B cell (primary cell): ENCODE results near the gene SLFN12. TPM values are rescaled to one million over a fixed set of nuclear protein-coding genes. Genes with fewer than 3 reads are reported as not detected.
A peak's percentile ranks its signal among the peaks of the same experiment; 100 is the strongest.

ENCODE experiments used
- ATAC-seq: fragments of 200-7000 bp; cut with Tn5 transposase; one replicate; pipeline ENCODE4 v1.10.0; 2021; ENCODE audit warnings: low read depth, mild to moderate bottlenecking, moderate number of reproducible peaks, moderate library complexity
- CTCF ChIA-PET: fragments of 350-600 bp; sonication (Branson Sonifier 250); formaldehyde crosslinking; loops from one replicate; lab custom pipeline; 2021; ENCODE audit warnings: antibody characterized with exemption, inconsistent platforms; lab: Charles Lee
- POLR2A ChIA-PET: fragments of 350-600 bp; sonication (Branson Sonifier 250); formaldehyde crosslinking; loops from one replicate; lab custom pipeline; 2021; ENCODE audit warnings: antibody characterized with exemption; lab: Charles Lee
- DNase-seq: peaks from one replicate; pipeline ENCODE4 v3.0.0; 2013
- H2AFZ ChIP-seq: 2 replicates; pipeline ENCODE4 v1.6.1; 2012; ENCODE audit warnings: mild to moderate bottlenecking, low read depth, low read length; ENCODE audit not compliant: insufficient read depth, poor library complexity, severe bottlenecking
- H3K27ac ChIP-seq, 2 donors: 1 replicate in 1 of 2; 2 replicates in 1 of 2; pipeline ENCODE4 v1.5.1; 2012 to 2013; ENCODE audit warnings: low read length in 2 of 2, mild to moderate bottlenecking in 2 of 2, moderate library complexity in 1 of 2
- H3K27me3 ChIP-seq, 4 experiments: fragments of 200-600 bp in 1 of 4; sonication (generic) in 1 of 4; replicated peaks in 1 of 4; 1 replicate in 2 of 4; 2 replicates in 2 of 4; pipeline versions ENCODE4 v1.6.1 to v1.7.0; 2013 to 2016; ENCODE audit warnings: low read length in 3 of 4, mild to moderate bottlenecking in 2 of 4, mixed read lengths in 1 of 4, moderate library complexity in 1 of 4; ENCODE audit not compliant: insufficient read depth in 4 of 4, control insufficient read depth in 3 of 4; ENCODE audit errors: control extremely low read depth in 1 of 4
- H3K36me3 ChIP-seq, 2 experiments: replicated peaks in 1 of 2; 1 replicate in 1 of 2; 2 replicates in 1 of 2; pipeline versions ENCODE4 v1.6.1 to v1.7.1; 2013; ENCODE audit warnings: low read length in 1 of 2; ENCODE audit not compliant: insufficient read depth in 2 of 2, control insufficient read depth in 1 of 2; ENCODE audit errors: control extremely low read depth in 1 of 2, extremely low read depth in 1 of 2
- H3K4me1 ChIP-seq, 2 donors: fragments of 200-600 bp in 1 of 2; sonication (generic) in 1 of 2; 1 replicate in 1 of 2; 2 replicates in 1 of 2; pipeline versions ENCODE4 v1.5.1 to v1.6.1; 2013 to 2017; ENCODE audit warnings: low read length in 2 of 2; ENCODE audit not compliant: control insufficient read depth in 2 of 2, insufficient read depth in 2 of 2
- H3K4me2 ChIP-seq: replicated peaks from 2 replicates; pipeline ENCODE3; 2012; ENCODE audit warnings: mild to moderate bottlenecking, low read depth, low read length; ENCODE audit not compliant: poor library complexity, severe bottlenecking
- H3K4me3 ChIP-seq, 5 experiments: fragments of 200-600 bp in 1 of 5; sonication (generic) in 1 of 5; 1 replicate in 3 of 5; 2 replicates in 2 of 5; pipeline versions ENCODE4 v1.5.1 to v1.7.0; 2011 to 2016; ENCODE audit warnings: low read length in 4 of 5, mild to moderate bottlenecking in 4 of 5, low read depth in 2 of 5, control low read depth in 1 of 5, moderate library complexity in 1 of 5; ENCODE audit not compliant: insufficient read depth in 1 of 5; ENCODE audit errors: control extremely low read depth in 1 of 5, extremely low read depth in 1 of 5
- H3K79me2 ChIP-seq: fragments of 200-600 bp; sonication (generic); one replicate; pipeline ENCODE4 v1.6.0; 2016; ENCODE audit warnings: low read length; ENCODE audit not compliant: control insufficient read depth, insufficient read depth
- H3K9ac ChIP-seq: fragments of 200-600 bp; sonication (generic); 2 replicates; pipeline ENCODE4 v1.6.1; 2017; ENCODE audit warnings: mild to moderate bottlenecking, low read length, moderate library complexity
- H3K9me3 ChIP-seq, 3 donors: one replicate each; pipeline versions ENCODE4 v1.6.1 to v1.7.1; 2013; ENCODE audit warnings: low read length in 2 of 3; ENCODE audit not compliant: control insufficient read depth in 2 of 3, insufficient read depth in 1 of 3; ENCODE audit errors: control extremely low read depth in 1 of 3
- H4K20me1 ChIP-seq: 2 replicates; pipeline ENCODE4 v1.6.0; 2012; ENCODE audit warnings: mild to moderate bottlenecking, low read length; ENCODE audit not compliant: insufficient read depth, control insufficient read depth, poor library complexity, severe bottlenecking
- H3K27ac Mint-ChIP-seq: one replicate; pipeline ENCODE4 v1.8.0; 2021; ENCODE audit warnings: mixed read lengths
- H3K27me3 Mint-ChIP-seq: one replicate; pipeline ENCODE4 v1.8.0; 2021; ENCODE audit warnings: mixed read lengths
- H3K4me1 Mint-ChIP-seq: one replicate; pipeline ENCODE4 v1.8.0; 2021; ENCODE audit warnings: mixed read lengths
- H3K4me3 Mint-ChIP-seq: one replicate; pipeline ENCODE4 v1.8.0; 2021; ENCODE audit warnings: mixed read lengths
- H3K9me3 Mint-ChIP-seq: one replicate; pipeline ENCODE4 v1.8.0; 2022; ENCODE audit warnings: mixed read lengths; ENCODE audit not compliant: insufficient read depth
- CTCF ChIP-seq: fragments of 200-600 bp; IDR thresholded peaks from one replicate; pipeline ENCODE4 v1.8.0; 2022; ENCODE audit warnings: antibody characterized with exemption, mild to moderate bottlenecking
- EZH2 ChIP-seq: IDR thresholded peaks from 2 replicates; pipeline ENCODE4 v1.6.1; 2012; ENCODE audit warnings: borderline replicate concordance, low read depth, mild to moderate bottlenecking, moderate library complexity, low read length; ENCODE audit not compliant: insufficient read depth, poor library complexity, severe bottlenecking
- WGBS: methylation state at CpG from one replicate; pipeline ENCODE4 v1.1.5; 2013; ENCODE audit warnings: missing lambda C conversion rate; ENCODE audit not compliant: insufficient coverage; 5-methylcytosine and 5-hydroxymethylcytosine counted together
- intact Hi-C: fragments of 100-400 bp; cut with micrococcal nuclease; formaldehyde crosslinking; loops from one replicate; pipeline ENCODE4 v1.10.0; 2022
- polyA plus RNA-seq: library from polyadenylated mRNA; depleted of rRNA; stranded (reverse); fragments of >200 nt; gene quantifications from 2 replicates; pipeline ENCODE4 v1.2.3, GENCODE V29; 2012
- total RNA-seq, 2 donors: library from RNA; stranded (reverse); fragments of 120-200 nt in 1 of 2; gene quantifications; 1 replicate in 1 of 2; 2 replicates in 1 of 2; pipeline versions ENCODE4 v1.2.3 to v1.2.4, GENCODE V29; 2013 to 2022

Gene SLFN12
- total and polyA plus RNA-seq, 2 donors (not counting 1 experiment from before 2014, with no cell fraction given) = 1.9 to 8.0 TPM

DNA sequence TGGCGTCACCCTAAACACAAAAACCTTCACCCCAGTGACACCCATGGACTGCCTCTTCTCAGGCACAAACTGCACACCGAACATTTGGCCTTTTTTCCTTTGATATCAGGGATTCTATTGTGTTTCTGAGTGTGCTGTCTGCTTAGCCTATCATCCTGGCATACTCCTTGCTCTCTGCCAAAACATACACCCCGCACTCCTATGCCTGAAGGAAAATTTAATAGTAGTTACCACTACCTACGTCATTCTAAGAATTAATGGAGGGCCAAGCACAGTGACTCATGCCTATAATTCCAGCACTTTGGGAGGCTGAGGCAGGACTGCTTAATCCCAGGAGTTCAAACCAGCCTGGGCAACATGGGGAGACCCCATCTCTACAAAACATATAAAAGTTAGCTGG lies 36.2 kb upstream of the SLFN12 start:
- no peak overlapping the region for H3K4me2 ChIP-seq
- ChIA-PET POLR2A (no interaction called here), CTCF (interaction anchor here (1.1 to 1.8 kb wide), 4 partner anchors 14 to 156 kb away, joined by 3 to 4 read pairs (median 4); no protein-coding TSS in a partner anchor)
- H3K36me3 ChIP-seq = no peaks in the 10 kb centered on the region
- intact Hi-C loops = no loop called here
- H2AFZ ChIP-seq = no peak overlapping the region
- Mint-ChIP-seq H3K4me3 (no peak overlapping the region), H3K27me3 (peaks cover 5% of the 10 kb centered on the region), H3K9me3 (peaks cover 3% of the 10 kb centered on the region), H3K27ac (no peak overlapping the region), H3K4me1 (peaks cover 13% of the 10 kb centered on the region)
- no peaks in the 10 kb centered on the region for H3K4me1 ChIP-seq
- H3K4me3 ChIP-seq = no peak overlapping the region
- 100% methylated on average over 2 of the region's 4 CpGs for WGBS
- no peak overlapping the region for H3K27ac ChIP-seq
- H3K9me3 ChIP-seq = peaks cover 0 to 2% (median 0%) of the 10 kb centered on the region in 3 donors
- H3K9ac ChIP-seq = no peak overlapping the region
- DNase-seq (no peak), ATAC-seq (no peak)
- H3K27me3 ChIP-seq = no peaks in the 10 kb centered on the region
- no peaks in the 10 kb centered on the region for H3K79me2 ChIP-seq
- no peaks in the 10 kb centered on the region for H4K20me1 ChIP-seq
- TF ChIP-seq EZH2 (no peak), CTCF (no peak)

DNA sequence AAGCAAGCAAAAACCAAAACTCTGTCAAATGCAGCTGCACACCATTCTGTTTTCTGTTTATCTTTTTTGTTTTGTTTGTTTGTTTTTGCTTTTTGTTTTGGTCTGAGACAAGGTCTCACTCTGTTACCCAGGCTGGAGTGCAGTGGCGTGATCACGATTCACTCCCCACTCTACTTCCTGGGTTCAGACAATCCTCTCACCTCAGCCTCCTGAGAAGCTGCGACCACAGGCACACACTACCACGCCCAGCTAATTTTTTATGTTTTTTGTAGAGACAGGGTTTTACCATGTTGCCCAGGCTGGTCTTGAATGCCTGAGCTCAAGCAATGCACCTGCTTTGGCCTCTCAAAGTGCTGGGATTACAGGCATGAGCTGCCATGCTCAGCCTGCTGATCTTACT lies 35.5 kb upstream of the SLFN12 start:
- no peak for DNase-seq
- H3K4me1 Mint-ChIP-seq = peaks cover 13% of the 10 kb centered on the region
- Histone ChIP-seq H4K20me1 (no peaks in the 10 kb centered on the region), H3K27me3 (no peaks in the 10 kb centered on the region), H3K79me2 (no peaks in the 10 kb centered on the region), H3K36me3 (no peaks in the 10 kb centered on the region), H2AFZ (no peak overlapping the region), H3K4me2 (peak overlapping the region; percentile 15), H3K4me3 (no peak overlapping the region), H3K9ac (no peak overlapping the region), H3K9me3 (peaks cover 0 to 1% (median 0%) of the 10 kb centered on the region in 3 donors), H3K27ac (no peak overlapping the region), H3K4me1 (no peaks in the 10 kb centered on the region)
- H3K27ac Mint-ChIP-seq = no peak overlapping the region
- WGBS = no CpG with 5 or more reads among the region's 4 CpGs
- intact Hi-C loops = no loop called here
- H3K4me3 Mint-ChIP-seq = no peak overlapping the region
- peaks cover 5% of the 10 kb centered on the region for H3K27me3 Mint-ChIP-seq
- H3K9me3 Mint-ChIP-seq = peaks cover 2% of the 10 kb centered on the region
- no peak for TF ChIP-seq EZH2
- no peak for TF ChIP-seq CTCF
- ChIA-PET POLR2A (no interaction called here), CTCF (interaction anchor here (1.1 to 1.6 kb wide), 3 partner anchors 15 to 155 kb away, joined by 3 to 4 read pairs (median 4); no protein-coding TSS in a partner anchor)
- ATAC-seq = peak; percentile 47
